HG03139 (cell line): ENCODE measurements around the gene CD82.

Experiments used
- ATAC-seq: cut with Tn5 transposase; IDR thresholded peaks from one replicate; pipeline ENCODE4 v1.9.1; 2021; ENCODE audit not compliant: unreplicated experiment

CD82 gene

DNA sequence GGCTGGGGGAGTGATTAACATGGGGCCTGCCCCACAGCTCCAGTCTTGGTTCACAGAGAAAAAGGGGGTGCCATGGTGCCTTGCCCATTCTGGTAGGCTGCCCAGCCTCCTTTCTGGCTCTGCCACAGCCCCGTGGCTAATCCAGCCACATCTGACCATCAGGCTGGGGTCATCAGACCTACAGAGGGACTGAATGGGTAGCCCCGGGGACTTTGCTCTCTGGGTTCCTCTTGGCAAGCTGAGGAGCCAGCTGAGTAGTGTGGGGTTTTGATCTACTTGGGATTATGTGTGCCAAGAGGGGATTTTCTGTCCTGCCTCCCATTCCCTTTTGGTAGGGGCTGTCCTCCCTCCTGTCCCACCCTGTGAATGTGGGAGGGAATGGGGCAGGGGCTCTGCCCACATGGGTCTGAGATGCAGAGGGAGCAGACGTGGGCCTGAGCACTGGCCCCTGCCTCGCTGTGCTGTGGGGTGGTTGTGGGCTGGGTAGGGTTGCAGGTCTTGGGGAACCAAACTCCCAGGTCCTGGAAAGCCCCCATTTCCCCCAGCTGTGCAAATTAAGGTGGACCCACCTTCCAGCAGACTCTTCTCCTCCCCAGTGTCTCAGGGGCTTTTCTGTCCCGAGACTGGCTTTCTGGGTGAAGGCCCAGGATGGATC is 32.0 kb downstream of the CD82 start:
- no peak for ATAC-seq

DNA sequence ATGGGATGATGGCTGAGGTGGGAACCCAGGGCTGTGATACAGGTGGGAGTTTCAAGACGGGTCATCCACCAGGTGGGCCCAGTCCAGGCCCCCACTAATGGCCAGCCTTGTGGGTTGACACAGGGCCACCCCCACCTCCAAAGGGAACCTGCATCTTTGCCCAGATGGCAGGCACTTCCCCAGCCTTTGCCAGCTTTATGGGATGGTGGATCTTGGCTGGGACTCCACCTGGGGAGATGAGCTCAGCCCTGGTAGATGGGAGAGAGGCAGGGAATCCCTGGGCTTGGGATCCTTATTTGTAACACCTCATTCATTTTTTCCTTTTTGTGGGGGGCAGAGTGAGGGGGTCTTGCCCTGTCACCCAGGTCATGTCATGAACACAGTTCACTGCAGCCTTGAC is 33.4 kb downstream of the CD82 start:
- no peak for ATAC-seq

DNA sequence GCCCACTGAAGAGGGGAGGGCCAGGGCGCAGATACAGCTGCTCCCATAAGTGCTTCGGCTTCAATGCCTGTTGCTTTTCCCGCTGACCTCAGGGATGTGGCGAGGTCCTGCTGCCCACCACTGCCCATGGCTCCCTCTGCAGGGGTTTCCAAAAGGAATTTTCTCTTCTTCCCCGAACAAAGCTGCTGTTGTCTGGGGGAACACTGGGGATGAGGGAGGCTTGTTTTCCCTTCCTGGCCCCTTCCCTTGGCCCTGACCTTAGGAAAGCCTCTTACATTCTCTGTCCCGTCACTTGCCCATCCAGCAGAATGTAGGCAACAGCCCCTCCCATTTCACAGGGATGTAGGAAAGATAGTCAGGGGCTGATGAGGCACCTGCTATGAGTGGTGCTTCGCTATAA is 34.8 kb downstream of the CD82 start:
- no peak for ATAC-seq

DNA sequence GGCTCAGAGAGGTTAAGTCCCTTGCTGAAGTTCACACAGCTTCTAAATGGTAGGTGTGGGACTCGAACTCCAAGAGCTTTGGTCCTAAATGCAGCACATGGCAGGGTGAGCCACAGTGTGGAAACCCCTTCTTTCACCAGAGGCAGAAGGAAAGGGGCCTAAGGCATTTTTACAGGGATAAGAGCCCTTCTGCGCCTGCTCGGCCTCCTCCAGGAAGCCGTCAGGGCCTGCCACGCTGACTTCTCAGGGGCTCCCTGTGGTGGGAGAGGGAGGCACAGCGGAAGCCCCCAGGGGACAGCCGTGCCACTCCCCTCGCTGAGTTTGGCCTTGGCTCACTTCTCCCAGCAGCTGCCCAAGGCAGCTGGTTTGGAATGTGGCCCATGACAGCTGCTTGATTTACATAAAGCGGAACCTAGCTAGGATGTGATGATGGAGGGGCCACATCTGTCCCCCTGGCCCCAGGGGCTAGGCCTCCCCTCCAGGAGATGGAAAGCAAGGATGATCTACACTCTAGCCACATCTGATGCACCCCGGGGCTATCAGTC is 35.4 kb downstream of the CD82 start:
- ATAC-seq, result peak; percentile 26

DNA sequence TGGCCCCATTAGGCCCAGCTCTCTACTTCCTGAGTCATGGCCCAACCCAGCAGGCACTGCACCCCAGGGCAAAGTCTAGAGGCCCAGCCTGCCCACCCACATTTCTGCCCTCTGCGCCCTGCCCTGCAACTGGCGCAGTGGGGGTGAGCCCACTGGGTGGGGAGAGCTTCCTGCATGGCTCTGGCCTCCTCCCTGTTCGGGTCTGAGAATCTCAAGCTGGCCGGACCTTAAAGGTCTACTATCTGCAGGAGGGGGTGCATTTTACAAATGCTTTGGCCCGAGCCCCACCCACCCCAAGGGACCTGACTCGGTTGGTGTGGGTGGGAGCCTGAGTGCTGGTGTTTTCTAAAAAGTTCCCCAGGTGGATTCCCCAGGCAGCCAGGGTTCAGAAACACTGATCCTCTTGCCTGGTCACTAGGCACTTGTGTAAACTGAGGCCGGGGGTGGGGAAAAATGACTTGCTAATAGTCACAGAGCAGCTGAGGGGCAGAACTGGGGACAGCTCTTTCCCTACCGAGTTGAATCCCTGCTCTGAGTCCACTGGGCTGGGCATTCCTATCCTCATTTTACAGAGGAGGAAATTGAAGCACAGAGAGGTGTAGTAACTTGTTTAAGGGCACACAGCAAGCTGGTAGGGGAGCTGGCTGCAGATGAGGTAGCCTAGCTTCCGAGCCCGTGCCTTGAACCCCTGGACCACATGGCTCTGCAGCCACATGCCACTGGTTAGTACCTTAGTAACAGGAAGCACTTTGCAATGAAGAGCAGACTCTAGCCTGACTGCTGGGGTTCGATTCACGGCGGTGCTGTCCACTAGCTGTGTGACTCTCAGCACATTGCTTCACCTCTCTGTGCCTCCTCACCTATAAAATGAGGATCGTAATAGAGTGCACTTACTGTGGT is 36.3 kb downstream of the CD82 start:
- peak; percentile 28 for ATAC-seq

DNA sequence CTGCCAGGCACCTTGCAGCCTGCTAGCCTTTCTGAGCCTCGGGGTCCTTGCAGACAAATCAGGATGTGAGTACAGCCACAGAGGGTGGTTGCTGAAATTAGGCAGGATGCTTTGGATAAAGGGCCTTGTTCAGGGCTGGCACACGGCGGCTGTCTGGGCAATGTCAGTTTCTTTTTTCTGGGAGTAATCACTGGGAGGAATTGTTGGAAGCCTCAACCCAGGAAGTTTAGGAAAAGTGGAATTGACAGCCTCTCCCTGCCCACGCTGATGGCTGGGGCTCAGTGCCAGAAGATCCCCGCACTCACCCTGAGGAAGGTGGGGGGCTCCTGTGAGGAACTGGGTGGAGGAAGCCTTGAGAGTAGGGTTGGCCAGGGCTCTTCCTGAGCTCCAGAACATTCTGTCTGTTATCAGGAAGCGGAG is 37.4 kb downstream of the CD82 start:
- ATAC-seq, result no peak

DNA sequence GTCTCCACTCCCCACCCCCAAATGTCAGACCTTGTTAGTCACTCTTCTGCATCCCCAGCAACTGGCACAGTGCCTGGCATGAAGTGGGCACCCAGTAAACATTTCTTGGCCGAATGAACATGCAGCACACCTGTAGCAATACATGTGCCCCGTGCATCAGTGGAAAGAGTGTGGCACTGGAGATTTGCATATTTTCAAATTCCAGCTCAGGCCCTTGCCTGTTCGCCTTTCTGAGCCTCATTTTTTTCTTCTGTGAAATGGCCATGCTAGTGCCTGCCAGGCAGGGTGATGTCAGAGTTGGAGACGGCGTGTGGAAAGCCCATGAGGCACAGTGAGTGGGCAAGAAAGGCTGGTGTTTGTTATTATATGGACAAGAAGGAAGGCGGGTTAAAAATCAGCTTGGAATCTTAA is 38.7 kb downstream of the CD82 start:
- no peak for ATAC-seq

DNA sequence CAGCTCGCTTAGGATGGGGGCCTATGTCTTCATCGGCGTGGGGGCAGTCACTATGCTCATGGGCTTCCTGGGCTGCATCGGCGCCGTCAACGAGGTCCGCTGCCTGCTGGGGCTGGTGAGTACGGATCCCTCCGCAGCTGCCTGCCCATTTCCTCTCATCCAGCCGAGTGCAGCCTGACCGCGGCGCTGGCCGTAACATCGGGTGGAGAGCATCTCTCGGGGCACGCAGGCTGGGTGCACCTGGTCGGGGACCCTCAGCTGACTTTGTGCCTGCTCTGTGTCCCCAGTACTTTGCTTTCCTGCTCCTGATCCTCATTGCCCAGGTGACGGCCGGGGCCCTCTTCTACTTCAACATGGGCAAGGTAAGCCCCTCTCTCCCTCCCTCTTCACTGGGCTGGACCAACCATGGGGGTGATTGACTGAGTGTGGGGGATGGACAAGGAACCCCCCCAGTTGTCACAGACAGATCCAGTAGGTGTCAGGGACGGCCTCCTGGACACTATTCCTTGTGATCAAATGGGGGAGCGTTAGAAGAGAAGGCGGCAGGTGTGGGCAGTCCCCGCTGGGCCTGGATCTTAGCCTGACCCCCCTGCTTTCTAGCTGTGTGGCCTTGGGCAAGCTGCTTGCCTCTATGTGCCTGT is 39.7 kb downstream of the CD82 start:
- ATAC-seq, result no peak

DNA sequence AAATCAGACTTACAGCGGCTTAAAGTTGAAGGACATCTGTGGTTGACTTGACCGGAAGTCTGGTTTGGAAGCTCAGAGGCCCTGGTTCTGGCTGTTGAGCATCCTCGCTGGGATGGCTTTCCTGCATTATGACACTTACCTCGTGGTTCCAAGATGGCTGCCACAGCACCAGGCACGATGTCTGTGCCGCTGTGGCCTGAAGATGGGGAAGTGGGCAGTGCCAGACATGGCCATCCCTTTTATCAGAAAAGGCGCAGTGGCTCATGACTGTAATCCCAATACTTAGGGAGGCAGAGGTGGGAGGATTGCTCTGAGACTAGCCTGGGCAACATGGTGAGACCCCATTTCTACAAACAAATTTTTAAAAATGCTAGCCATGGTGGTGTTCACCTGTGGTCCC is 40.5 kb downstream of the CD82 start:
- ATAC-seq, result no peak

DNA sequence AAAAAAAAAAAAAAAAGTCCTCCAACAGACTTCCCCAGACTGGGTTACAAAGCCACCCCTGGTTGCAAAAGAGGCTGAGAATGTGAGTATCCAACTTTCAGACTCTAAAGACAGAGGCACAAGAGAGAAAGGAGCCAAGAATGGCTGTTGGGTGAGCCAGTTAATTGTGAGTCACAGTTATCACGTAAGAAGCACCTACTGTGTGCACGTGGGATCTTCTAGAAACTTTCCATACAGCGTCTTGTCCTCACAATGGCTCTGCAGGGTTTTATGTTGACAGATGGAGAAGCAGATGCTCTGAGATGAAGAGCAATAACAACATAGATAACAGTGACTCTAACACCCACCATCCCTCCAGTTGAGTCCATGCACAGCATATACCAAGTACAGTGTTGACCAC is 41.0 kb downstream of the CD82 start:
- ATAC-seq, result no peak

DNA sequence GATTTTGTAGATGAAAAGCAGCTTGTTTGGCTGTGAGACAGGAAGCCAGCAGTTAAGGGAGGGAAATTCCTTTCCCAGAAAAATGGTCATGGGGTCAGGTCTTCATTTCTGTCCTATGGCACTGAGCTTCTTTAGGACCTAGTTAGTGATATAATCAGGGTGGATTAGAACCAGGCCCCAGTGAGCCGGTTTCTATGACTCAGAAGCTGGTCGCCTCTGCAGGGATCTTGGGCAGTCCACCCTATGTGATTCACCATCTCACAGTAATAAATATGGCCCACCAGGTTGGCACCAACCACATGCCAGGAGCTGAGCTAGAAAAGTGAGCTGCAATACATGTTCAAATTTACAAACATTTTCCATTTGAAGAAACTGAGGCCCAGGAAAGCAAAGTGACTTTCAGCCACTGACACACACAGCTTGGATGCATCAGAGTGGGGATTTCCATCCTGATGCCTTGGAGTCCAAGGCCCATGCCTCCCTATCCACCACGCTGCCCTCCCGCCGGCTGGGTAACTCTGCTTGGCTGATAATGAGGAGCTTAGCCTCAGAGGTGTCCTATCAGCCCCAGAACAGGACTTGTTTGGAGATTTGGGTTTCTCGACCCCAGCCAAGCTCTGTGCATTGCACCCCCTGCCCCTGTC is 42.0 kb downstream of the CD82 start:
- ATAC-seq, result no peak

DNA sequence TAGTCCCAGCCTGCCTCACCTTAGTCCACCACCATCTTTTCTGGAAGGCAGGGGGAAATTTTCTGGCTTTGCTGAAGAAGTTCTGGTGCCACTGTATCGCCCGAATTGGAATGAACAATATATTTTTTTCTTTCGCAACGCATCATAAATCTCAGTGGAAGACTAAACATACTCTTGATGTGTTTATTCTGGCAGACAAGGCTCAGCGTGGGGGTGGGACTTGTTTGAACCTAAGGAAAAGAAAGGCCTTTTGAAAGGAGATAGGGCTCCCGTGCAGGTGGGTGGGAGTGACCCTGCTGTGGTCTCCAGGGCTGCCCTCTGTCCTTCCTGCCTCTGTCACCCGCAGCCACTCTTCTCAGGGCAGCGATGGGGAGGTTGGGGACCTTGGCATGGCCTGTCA is 42.5 kb downstream of the CD82 start:
- ATAC-seq, result no peak

DNA sequence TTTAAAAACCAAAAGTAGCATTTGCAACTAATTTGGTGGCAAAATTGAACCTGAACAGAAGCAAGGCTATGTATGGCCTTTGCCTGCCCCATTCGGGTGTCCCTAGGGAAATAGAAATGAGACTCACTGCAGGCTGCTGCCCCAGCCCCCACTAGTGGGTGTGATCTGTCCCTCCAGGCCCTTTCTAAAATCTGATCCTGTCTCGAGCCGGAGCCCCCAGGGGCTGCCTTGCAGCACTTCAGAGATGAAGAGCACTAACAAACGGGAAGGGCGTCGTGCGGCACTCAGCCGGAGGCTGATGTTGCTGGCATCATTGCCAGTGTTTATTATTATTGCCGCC is 43.2 kb downstream of the CD82 start:
- no peak for ATAC-seq

DNA sequence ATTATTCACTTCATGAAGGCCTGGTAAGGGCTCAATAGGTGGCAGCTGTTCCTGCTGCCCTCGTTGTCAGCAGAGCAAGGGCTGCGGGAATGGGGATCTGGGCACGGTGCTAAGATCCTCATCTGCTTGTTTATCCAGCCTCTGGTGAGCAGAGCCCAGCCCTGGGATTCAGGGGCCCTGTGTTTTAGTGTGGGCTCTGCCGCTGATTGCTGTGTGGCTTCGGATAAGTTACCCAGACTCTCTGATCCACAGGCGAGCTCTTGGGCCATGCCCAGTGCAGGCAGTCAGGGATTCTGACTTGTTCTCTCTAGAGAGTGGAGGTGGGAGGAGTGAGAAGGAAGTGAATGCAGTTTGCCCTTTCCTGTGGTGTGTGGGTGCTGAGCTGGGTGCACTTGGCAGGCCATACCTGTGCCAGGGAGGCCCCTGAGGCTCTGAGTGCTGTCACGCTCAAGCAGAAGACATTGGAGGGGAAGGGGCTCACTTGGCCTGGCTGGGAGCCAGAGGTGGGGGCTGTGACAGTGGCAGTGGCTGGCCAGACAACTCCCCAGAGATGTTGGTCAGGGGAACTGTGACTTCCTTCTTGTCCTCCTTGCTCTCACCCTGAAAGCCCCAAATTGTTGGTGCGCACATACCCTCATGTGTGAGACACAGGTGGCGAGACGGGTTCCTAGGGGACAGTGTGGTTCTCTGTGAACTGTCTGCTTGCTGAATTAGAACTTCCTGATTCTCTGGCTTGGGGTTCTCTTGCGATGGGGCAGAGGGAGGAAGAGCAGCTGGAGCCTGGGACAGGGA is 43.7 kb downstream of the CD82 start:
- ATAC-seq, result peak; percentile 45

DNA sequence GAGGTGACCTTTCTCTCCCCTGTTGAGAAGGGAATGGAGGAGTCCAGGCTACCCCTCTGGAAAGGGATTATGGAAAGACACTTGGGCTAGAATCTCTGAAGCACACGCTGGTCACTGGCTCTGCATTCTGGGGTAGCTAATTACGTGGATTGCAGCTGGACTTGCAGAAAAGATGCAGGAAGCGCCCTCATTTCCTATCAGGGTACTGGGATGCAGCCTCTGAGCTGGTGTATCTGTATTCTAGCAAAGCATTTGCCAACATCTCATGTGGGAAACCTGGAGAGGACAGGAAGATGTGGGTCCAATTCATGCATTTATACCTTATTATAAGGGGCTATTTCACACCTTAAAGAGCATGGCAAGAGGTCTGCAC is 44.3 kb downstream of the CD82 start:
- no peak for ATAC-seq

DNA sequence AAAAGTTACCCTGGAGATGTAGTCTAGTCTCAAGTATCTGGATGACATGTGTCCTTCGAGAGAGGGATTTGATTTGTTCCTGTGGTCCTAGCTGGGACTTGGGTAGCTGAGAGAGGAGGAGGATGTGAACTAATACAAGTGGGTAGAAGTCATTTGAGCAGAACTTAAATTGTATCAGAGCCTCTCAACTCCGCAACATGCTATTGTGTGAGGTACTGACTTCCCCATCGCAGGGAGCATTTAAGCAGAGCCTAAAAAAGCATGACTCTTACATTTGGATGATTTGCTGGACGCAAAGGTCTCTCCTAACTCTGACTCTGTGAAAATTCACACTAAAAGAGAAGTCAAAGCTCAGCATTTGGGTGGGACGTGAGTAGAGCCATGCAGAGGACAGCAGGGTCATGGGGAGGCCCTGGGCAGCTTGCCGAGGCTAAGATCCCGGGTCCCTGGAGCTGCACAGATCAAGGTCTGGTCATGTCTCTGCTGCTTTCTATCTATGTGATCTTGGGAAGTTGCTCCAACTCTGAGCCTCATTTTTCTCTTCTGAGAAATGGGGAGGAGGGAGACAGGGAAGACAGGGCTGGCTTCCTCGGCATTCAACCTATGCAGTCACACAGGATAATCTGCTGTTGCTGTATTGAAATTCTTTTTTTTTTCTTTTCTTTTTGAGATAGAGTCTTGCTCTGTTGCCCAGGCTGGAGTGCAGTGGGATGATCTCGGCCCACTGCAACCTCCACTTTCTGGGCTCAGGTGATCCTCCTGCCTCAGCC is 44.9 kb downstream of the CD82 start:
- ATAC-seq, result no peak

DNA sequence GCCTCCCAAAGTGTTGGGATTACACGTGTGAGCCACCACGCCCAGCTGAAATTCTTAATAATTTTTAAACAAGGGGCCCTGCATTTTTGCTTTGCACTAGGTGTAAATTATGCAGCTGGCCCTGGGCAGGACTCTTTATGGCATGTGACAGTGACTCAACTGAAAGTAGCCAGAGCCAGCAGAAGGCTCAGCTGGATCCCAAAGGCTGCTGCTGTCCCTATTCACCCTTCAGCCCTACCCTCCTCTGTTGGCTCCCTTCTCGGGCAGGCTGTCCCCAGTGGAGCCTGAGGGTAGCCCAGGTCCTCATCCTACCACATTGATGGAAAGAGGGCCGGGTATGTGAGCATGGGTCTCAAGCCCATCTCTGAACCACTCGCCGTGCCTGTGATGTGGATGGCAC is 45.6 kb downstream of the CD82 start:
- no peak for ATAC-seq

DNA sequence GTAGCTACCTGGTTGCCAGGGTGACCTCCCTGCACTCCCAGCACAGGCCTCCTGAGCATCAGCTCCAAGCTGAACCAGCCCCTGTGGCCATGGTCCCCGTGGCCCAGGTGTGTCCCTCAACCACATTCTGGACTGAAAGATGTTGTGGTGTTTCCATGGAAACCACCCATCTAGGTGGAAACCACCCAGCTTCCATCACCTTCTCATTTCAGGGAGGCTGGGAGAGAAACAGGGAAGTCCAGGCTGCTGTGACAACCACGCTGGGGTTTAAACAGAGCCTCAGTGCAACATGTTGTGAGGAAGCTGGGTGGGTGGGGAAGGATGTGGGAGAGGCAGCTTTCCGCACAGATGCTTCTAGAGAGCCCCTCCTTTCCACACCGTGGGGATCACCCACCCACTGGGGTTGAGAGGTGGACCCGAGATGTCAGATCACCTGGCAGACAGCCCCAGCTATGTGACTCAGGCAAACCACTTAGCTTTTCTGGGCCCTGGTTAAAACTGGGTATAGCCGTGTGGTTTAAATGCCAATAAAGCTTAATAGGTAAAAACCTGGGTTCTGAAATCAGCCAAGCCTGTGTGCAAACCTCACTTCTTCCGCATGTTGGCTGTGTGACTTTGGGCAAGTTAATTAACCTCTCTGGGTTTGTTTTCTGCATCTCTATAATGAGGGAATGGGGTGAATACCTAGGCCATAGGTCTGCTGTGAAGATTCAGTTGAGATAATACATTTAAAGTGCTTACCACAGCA is 46.4 kb downstream of the CD82 start:
- peak; percentile 37 for ATAC-seq

DNA sequence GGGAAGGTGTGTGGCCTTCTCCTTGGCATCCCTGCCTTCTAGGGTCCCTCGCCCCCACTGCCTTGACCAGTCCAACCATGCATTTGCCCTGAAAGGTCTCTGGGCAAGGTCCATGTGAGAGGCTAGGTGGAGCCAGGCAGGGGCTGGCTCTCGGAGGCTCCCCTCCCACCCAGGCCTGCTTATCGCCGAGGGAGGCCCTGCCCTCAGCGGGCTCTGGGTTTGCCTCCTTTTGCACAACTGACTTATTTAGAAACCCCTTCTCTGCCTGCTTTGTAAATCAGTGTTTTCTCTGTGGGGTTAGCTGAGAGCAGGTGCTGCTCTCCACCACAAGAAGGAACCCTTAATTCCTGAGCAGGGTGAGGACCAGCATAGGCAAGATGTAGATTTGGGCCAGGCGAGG is 47.7 kb downstream of the CD82 start:
- ATAC-seq, result no peak
